ENCODE results near the gene HM13. TPM values are rescaled to one million over a fixed set of nuclear protein-coding genes. Genes with fewer than 3 reads are reported as not detected.
"Not testable (repeated sequence)": the region's sequence is repeated elsewhere in the genome, so short reads cannot be mapped to it uniquely, and the experiment has no call there.

Gene HM13
- total RNA-seq, 1 donor from 2014 or later = 193 TPM

DNA sequence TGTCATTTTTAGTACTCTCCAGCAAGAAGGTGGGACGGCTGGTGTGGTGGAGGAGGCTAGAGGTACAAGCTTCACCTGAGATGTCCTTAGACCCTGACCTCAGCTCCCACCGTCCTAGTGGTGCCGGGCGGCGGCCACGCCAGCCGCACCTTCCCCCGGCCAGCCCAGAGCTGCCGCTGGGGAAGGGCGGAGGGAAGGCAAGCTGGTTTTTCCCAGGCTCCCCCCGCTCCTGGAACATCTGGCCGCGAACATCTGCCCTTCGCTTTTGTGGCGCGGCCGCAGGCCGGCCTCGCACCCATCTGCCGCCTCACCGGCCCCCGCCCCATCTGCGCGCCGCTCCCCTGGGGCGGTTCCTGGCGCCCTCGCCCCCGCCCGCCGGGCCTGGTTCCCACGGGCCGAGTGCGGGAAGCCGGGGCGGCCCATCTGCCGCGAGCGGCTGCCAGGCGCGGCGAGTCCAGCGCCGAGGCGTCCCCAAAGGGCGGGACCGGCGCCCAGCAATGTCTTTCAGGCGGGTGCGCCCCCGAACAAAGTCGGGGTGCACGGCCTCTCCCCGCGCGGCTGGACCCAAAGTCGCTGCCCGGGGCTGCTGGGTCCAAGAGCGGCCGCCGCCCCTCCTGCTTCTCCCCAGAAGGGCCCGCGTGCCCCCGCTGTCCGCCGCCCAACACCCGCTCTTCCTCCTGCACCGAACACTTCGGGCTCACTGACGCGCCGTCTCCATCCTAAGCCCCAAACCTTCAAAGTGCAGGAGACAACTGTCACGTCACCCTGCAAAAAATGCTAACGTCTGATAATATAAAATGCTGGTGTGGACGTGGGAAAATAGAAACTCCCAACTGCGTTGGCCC lies 73.5 kb downstream of the HM13 start:
- Mint-ChIP-seq H3K9me3 (no peaks in the 10 kb centered on the region), H3K27ac (peak overlapping the region; percentile 60), H3K27me3 (peaks cover 32% of the 10 kb centered on the region), H3K36me3 (ENCODE audit: low read depth) (no peaks in the 10 kb centered on the region), H3K4me1 (peaks cover 7% of the 10 kb centered on the region), H3K4me3 (peak overlapping the region; percentile 84)
- DNase-seq = peak; percentile 71
- intact Hi-C loops (cut with micrococcal nuclease) = loop anchor here (2.0 kb wide), 1 partner anchor 17 kb away; the partner anchor contains the start of gene ID1

DNA sequence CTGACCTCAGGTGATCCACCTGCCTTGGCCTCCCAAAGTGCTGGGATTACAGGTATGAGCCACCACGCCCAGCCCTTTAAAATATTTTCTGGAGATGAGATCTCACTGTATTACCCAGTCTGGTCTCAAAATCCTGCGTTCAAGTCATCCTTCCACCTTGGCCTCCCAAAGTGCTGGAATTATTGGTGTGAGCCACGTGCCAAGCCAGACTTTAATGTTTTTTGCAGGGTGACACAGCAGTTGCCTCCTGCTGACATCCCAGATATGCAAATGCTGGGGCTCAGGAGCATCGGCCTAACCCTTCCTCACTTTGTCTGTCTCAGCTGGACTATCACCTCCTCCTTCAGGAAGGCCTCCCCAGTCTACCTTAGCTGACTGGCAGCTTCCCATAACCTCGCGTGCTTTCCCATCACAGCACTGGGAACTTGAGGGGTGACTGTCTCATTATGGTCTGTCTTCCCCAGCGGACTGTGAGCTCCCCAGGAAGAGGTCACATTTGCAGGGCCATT lies 76.5 kb downstream of the HM13 start:
- intact Hi-C loops (cut with micrococcal nuclease) = no loop called here
- Mint-ChIP-seq H3K4me1 (peaks cover 7% of the 10 kb centered on the region), H3K36me3 (ENCODE audit: low read depth) (no peaks in the 10 kb centered on the region), H3K9me3 (no peaks in the 10 kb centered on the region), H3K4me3 (no peak overlapping the region), H3K27ac (no peak overlapping the region), H3K27me3 (peaks cover 23% of the 10 kb centered on the region)
- DNase-seq = no peak

DNA sequence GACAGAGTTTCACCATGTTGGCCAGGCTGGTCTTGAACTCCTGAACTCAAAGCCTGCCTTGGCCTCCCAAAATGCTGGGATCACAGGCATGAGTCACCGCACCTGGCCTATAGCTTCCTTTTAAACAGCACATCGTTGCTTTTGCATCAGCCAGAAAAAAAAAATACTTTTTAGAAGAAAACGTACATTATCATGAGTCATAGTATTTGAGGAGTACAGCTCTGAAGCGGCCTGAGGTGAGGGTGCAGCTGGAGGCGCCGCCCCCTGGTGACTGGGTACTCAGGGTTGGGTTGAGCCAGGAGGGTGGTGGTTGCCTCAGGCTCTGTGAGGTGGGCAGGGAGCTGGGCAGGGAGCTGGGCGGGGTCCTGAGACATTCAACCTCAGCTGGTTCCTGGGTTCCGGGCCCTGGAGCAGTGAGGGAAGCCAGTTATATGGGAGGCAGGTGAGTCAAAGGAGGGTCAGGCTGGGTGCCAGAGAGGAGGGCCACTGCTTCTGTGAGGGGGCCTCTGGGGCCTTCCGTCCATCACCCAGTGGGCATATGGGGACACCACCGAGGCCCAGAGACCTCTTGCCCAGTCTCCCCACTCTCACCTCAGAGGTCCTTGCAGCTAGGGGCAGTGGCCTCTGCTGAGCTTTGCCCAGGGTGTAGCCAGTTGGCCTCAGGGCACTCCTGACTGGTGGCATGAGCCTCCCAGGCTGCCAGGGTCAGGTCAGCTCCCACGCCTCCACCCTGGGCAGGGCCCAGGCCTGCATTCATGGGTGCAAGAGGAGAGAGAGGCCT lies 79.2 kb downstream of the HM13 start:
- Mint-ChIP-seq H3K4me3 (no peak overlapping the region), H3K4me1 (peaks cover under 1% of the 10 kb centered on the region), H3K27me3 (peaks cover 11% of the 10 kb centered on the region), H3K36me3 (ENCODE audit: low read depth) (no peaks in the 10 kb centered on the region), H3K27ac (no peak overlapping the region), H3K9me3 (no peaks in the 10 kb centered on the region)
- DNase-seq = no peak
- intact Hi-C loops (cut with micrococcal nuclease) = no loop called here

DNA sequence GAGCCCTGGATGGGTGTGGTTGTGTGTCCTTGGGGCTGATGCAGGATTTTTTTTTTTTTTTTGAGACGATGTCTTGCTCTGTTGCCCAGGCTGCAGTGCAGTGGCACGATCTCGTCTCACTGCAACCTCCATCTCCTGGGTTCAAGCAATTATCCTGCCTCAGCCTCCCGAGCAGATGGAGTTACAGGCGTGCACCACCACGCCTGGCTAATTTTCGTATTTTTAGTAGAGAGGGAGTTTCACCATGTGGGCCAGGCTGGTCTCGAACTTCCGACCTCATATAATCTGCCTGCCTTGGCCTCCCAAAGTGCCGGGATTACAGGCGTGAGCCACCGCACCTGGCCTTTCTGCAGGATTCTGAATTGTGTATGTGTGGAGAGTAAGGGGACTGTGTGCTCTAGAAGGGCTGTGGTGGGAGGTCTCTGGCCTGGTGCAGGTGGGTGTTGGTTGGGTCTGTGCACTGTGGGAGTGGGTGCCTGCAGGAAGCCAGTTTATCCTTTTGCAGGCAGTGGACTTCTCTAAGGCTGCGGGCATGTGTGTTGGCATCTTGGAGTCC lies 79.8 kb downstream of the HM13 start:
- Mint-ChIP-seq H3K4me3 (no peak overlapping the region), H3K27ac (no peak overlapping the region), H3K36me3 (ENCODE audit: low read depth) (no peaks in the 10 kb centered on the region), H3K27me3 (peaks cover 5% of the 10 kb centered on the region), H3K4me1 (no peaks in the 10 kb centered on the region), H3K9me3 (no peaks in the 10 kb centered on the region)
- intact Hi-C loops (cut with micrococcal nuclease) = no loop called here
- no peak for DNase-seq

DNA sequence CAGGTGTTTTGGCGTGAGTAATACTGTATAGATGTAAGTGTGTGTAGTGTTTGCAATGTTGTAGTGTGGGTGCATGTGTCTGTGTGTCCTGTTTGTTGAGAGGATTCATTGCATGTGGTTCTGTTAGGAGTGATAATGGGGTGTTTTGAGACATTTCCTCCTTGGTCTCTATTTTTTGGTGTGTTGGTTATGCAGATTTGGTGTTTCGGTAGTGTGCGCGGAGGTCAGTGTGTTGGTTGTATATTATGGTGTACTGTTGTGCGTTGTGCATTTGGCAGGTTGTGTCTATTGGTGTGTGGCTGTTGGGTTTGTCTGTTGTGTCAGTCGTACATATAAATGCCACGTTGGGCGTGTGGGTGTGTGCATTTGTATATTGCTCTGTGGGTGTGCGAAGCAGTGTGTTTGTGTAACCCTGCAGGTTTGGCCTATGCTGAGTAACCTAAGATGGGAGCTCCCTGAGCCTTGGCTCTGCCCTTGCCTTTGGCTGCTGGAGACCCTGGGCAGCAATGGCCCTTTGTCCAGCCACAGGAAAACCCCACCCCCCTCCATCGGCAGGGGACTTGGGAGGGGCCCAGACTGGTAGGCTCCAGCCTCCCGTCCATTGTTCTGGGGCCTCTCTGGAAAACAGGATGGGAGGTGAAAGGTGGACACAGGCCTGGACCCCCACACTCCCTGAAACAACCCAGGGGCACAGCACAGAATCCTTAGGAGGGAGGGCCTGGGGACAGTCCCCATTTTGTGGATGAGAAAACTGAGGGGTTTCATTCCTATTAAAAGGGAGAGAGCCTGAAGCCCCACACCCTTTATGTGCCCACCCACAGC lies 80.5 kb downstream of the HM13 start:
- no peak for DNase-seq
- no peak overlapping the region for H3K4me3 Mint-ChIP-seq
- intact Hi-C loops (cut with micrococcal nuclease) = no loop called here
- peaks cover 5% of the 10 kb centered on the region for H3K27me3 Mint-ChIP-seq
- H3K27ac Mint-ChIP-seq = peak overlapping the region; percentile 1
- no peaks in the 10 kb centered on the region for H3K9me3 Mint-ChIP-seq
- no peaks in the 10 kb centered on the region for H3K36me3 Mint-ChIP-seq (ENCODE audit: low read depth)
- H3K4me1 Mint-ChIP-seq = no peaks in the 10 kb centered on the region

DNA sequence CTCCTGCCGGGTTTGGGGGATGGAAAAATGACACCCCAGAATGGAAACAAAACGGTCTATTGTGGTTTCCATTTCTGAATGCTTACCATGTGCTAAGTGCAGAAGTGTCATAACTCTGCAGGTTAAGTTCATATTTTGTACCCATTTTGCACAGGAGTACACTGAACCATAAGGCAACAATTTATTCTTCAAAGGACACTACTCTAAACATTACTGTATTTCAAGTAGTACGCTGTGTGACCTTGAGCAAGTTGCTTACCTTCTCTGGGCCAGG lies 81.1 kb downstream of the HM13 start:
- H3K27me3 Mint-ChIP-seq = peaks cover 5% of the 10 kb centered on the region
- intact Hi-C loops (cut with micrococcal nuclease) = no loop called here
- no peak overlapping the region for H3K27ac Mint-ChIP-seq
- no peaks in the 10 kb centered on the region for H3K36me3 Mint-ChIP-seq (ENCODE audit: low read depth)
- H3K9me3 Mint-ChIP-seq = no peaks in the 10 kb centered on the region
- DNase-seq = no peak
- H3K4me3 Mint-ChIP-seq = no peak overlapping the region
- H3K4me1 Mint-ChIP-seq = no peaks in the 10 kb centered on the region

DNA sequence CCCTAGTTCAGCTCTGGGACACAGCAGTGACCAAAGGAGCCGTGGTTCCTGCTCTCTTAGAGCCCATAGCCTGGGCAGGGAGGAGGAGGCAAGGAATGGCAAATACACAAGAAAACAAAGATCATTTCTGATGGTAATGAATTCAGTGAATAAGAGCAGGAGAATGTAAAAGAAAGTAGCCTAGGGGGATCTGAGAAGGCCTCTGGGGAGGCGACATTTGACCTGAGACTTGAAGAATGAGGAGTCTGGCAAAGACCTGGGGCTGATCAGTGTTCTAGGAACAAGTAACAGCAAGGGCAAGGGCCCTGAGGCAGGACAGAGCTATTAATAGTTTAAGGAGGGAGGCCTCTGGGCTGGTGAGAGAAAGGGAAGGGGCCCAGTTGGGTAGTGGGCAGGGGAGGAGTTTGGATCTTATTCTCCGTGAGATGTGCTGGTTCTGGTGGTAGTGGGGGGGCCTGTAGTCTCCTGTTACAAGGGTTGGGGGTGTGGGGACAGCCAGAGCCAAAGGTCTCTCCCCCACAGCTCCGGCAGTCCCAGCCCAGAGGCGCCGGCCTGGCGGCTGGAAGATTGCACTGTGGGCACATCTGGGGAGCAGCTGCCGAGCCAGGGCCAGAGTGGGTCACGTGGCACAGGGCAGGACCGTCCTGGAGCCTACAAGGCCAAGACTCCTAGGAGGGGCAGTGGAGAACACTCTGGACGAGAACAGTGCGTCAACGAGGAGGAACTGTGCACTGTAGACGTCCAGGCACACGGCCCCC lies 81.6 kb downstream of the HM13 start:
- Mint-ChIP-seq H3K4me1 (no peaks in the 10 kb centered on the region), H3K4me3 (no peak overlapping the region), H3K27ac (no peak overlapping the region), H3K36me3 (ENCODE audit: low read depth) (no peaks in the 10 kb centered on the region), H3K27me3 (peaks cover 7% of the 10 kb centered on the region), H3K9me3 (no peaks in the 10 kb centered on the region)
- no peak for DNase-seq
- intact Hi-C loops (cut with micrococcal nuclease) = no loop called here

DNA sequence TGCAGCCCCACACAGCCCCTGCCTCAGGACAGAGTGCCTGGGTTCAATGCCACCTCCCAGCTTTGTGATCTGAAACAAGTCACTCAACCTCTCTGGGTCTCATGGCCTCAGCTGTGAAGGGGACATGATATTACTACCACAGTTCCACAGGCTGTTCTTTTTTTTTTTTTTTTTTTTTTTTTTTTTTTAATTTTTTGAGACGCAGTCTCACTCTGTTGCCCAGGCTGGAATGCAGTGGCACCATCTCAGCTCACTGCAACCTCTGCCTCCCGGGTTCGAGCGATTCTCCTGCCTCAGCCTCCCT lies 82.1 kb downstream of the HM13 start:
- H3K9me3 Mint-ChIP-seq; H3K36me3 Mint-ChIP-seq (ENCODE audit: low read depth); DNase-seq; H3K4me1 Mint-ChIP-seq; intact Hi-C loops (cut with micrococcal nuclease); H3K27ac Mint-ChIP-seq; H3K4me3 Mint-ChIP-seq; H3K27me3 Mint-ChIP-seq: not testable (repeated sequence)

DNA sequence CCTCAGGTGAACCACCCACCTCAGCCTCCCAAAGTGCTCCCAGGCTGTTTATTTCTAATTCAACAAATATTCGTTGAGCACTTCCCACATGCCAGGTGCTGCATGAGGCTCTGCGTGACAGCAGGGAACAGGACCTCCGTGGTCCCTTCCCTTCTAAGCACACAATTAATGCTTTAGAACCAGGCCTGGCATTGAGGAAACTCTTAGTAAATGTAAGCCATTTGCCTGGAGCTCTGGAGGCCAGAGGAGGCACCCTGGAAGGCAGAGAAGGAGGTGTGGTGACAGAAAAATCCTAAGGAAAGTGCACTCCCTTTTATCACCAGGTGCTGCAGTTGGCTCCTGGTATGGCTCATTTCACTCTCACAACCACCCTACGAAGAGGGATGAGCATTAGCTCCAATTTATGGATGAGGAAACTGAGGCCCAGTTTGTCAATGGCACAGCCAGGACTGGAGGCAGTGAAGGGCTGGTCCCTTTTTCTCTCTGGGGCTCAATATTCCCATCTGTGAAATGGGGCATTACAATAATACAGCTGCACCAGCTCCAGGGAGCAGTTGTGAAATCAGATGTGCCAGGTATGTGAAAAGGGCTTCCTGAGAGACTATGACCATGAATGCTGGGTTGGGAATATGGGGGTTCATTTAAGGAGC lies 82.7 kb downstream of the HM13 start:
- DNase-seq = no peak
- Mint-ChIP-seq H3K36me3 (ENCODE audit: low read depth) (no peaks in the 10 kb centered on the region), H3K27ac (no peak overlapping the region), H3K27me3 (peaks cover 7% of the 10 kb centered on the region), H3K9me3 (no peaks in the 10 kb centered on the region), H3K4me1 (no peaks in the 10 kb centered on the region), H3K4me3 (no peak overlapping the region)
- intact Hi-C loops (cut with micrococcal nuclease) = no loop called here

DNA sequence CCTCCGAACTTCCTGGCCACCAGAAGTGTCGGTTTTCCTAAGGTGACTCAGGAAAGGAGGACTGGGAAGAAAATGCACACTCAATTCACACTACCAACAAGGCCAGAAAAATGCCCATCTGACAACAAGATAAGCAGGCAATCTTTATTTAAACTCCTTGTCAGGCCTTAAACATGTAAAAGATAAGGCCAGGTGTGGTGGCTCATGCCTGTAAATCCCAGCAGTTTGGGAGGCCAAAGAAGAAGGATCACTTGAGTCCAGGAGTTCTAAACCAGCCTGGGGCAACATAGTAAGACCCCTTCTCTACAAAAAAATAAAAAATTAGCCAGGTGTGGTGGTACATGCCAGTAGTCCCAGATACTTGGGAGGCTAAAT lies 83.2 kb downstream of the HM13 start:
- intact Hi-C loops (cut with micrococcal nuclease) = no loop called here
- H3K4me3 Mint-ChIP-seq = no peak overlapping the region
- no peaks in the 10 kb centered on the region for H3K9me3 Mint-ChIP-seq
- peaks cover 8% of the 10 kb centered on the region for H3K27me3 Mint-ChIP-seq
- H3K4me1 Mint-ChIP-seq = peaks cover under 1% of the 10 kb centered on the region
- H3K27ac Mint-ChIP-seq = no peak overlapping the region
- DNase-seq = no peak
- H3K36me3 Mint-ChIP-seq (ENCODE audit: low read depth) = no peaks in the 10 kb centered on the region

DNA sequence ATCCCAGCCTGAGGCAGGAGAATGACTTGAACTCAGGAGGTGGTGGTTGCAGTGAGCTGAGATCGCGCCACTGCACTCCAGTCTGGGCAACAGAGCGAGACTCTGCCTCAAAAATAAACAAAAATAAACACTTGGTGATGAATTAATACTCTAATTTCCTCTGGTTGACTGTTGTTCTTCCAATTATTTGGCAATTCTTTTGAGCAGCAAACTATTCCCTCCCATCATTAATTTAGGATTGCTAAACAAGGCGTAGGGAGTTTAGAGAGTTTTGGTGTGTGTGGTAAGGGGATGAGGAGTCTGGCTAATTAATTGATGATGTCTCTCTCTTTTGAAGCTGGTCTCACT lies 88.2 kb downstream of the HM13 start:
- intact Hi-C loops (cut with micrococcal nuclease) = no loop called here
- H3K4me1 Mint-ChIP-seq = peaks cover 26% of the 10 kb centered on the region
- H3K9me3 Mint-ChIP-seq = no peaks in the 10 kb centered on the region
- DNase-seq = no peak
- H3K36me3 Mint-ChIP-seq (ENCODE audit: low read depth) = no peaks in the 10 kb centered on the region
- H3K4me3 Mint-ChIP-seq = peak overlapping the region; percentile 50
- no peak overlapping the region for H3K27ac Mint-ChIP-seq
- H3K27me3 Mint-ChIP-seq = peaks cover 36% of the 10 kb centered on the region

DNA sequence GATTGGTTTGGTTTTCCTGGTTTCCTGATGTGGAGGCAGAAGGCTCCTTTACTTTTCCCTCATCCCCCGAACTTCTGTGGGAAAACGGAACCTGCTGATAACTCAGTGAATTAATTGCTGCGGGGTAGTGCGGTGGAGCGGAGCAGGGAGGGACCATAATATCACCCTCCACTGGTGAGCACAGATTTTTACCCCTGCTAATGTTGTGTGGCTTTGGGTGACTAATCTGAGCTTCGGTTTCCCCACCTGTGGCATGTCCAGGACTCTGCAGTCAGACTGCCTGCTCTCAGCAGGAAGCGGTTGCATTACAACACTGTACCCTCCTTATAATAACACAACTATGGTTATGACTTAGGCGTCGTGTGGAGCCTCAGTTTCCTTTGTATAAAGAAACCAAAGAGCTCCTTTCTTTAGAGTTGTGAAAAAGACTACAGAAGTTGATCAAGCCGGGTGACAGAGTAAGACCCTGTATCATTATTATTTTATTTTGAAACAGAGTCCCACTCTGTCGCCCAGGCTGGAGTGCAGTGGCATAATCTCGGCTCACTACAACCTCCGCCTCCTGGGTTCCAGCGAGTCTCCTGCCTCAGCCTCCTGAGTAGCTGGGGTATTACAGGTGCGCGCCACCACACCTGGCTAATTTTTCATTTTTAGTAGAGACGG lies 88.7 kb downstream of the HM13 start:
- Mint-ChIP-seq H3K4me3 (peak overlapping the region; percentile 50), H3K9me3 (no peaks in the 10 kb centered on the region), H3K36me3 (ENCODE audit: low read depth) (no peaks in the 10 kb centered on the region), H3K4me1 (peaks cover 26% of the 10 kb centered on the region), H3K27ac (peak overlapping the region; percentile 25), H3K27me3 (peaks cover 40% of the 10 kb centered on the region)
- intact Hi-C loops (cut with micrococcal nuclease) = no loop called here
- DNase-seq = peak; percentile 78

Data from activated CD4-positive, alpha-beta T cell treated with anti-CD3 and anti-CD28 coated beads, Interleukin-2, amount 10 ng/mL, durations not matched to agents 24 days and 14 days (primary cell).